Measurements from ENCODE around the gene ARHGEF9. TPM values are rescaled to one million over a fixed set of nuclear protein-coding genes. Genes with fewer than 3 reads are reported as not detected.
A peak's percentile ranks its signal among the peaks of the same experiment; 100 is the strongest.

Gene ARHGEF9
- total RNA-seq, 2 experiments from 2014 or later: 26.7 to 27.3 TPM

GRCh38 chrX:63713526-63713925, 71.5 kb downstream of the ARHGEF9 start:
- no peak for ATAC-seq
- Mint-ChIP-seq H3K36me3 (ENCODE audit: low read depth) (peaks cover 53% of the 10 kb centered on the region), H3K27ac (no peak overlapping the region), H3K27me3 (ENCODE audit: low read depth) (no peaks in the 10 kb centered on the region), H3K4me1 (ENCODE audit: low read depth) (no peaks in the 10 kb centered on the region), H3K9me3 (ENCODE audit: insufficient read depth) (no peaks in the 10 kb centered on the region), H3K4me3 (no peak overlapping the region)
- ChIA-PET CTCF (no interaction called here), POLR2A (no interaction called here)
- no peak for DNase-seq

- no peak for ATAC-seq
- peaks cover 54% of the 10 kb centered on the region for H3K36me3 Mint-ChIP-seq (ENCODE audit: low read depth)
- CTCF ChIA-PET: no interaction called here
Measured at GRCh38 chrX:63708801-63709200, 76.2 kb downstream of the ARHGEF9 start.

GRCh38 chrX:63702556-63702955, 82.5 kb downstream of the ARHGEF9 start:
- H3K36me3 Mint-ChIP-seq (ENCODE audit: low read depth): peaks cover 70% of the 10 kb centered on the region
- CTCF ChIA-PET: interaction anchor here (1.3 kb wide), 1 partner anchor 59 kb away, joined by 3 read pairs; no protein-coding TSS in a partner anchor
- no peak overlapping the region for H3K4me3 Mint-ChIP-seq
- H3K4me1 Mint-ChIP-seq (ENCODE audit: low read depth): peaks cover 3% of the 10 kb centered on the region
- H3K9me3 Mint-ChIP-seq (ENCODE audit: insufficient read depth): no peaks in the 10 kb centered on the region
- POLR2A ChIA-PET: no interaction called here
- no peak overlapping the region for H3K27ac Mint-ChIP-seq
- ATAC-seq: no peak
- no peak for DNase-seq
- no peaks in the 10 kb centered on the region for H3K27me3 Mint-ChIP-seq (ENCODE audit: low read depth)

More at GRCh38 chrX:63708801-63709200, 76.2 kb downstream of the ARHGEF9 start:
- Mint-ChIP-seq H3K27ac (no peak overlapping the region), H3K27me3 (ENCODE audit: low read depth) (no peaks in the 10 kb centered on the region), H3K4me1 (ENCODE audit: low read depth) (peaks cover 3% of the 10 kb centered on the region), H3K9me3 (ENCODE audit: insufficient read depth) (no peaks in the 10 kb centered on the region), H3K4me3 (no peak overlapping the region)
- DNase-seq: no peak
- POLR2A ChIA-PET: no interaction called here

GRCh38 chrX:63686878-63687714, 97.9 kb downstream of the ARHGEF9 start:
- no peak for ATAC-seq
- DNase-seq: peak; percentile 24
- H3K4me3 Mint-ChIP-seq: no peak overlapping the region
- no peak overlapping the region for H3K27ac Mint-ChIP-seq
- peaks cover 6% of the 10 kb centered on the region for H3K4me1 Mint-ChIP-seq (ENCODE audit: low read depth)
- no peaks in the 10 kb centered on the region for H3K27me3 Mint-ChIP-seq (ENCODE audit: low read depth)
- CTCF ChIA-PET: interaction anchor here (0.6 to 2.1 kb wide), 14 partner anchors 9 to 433 kb away, joined by 3 to 7 read pairs (median 4); a partner anchor contains a TSS
- H3K36me3 Mint-ChIP-seq (ENCODE audit: low read depth): peaks cover 44% of the 10 kb centered on the region
- POLR2A ChIA-PET: no interaction called here
- H3K9me3 Mint-ChIP-seq (ENCODE audit: insufficient read depth): peaks cover 5% of the 10 kb centered on the region

GRCh38 chrX:63680423-63680822, 104.6 kb downstream of the ARHGEF9 start:
- Mint-ChIP-seq H3K27ac (no peak overlapping the region), H3K27me3 (ENCODE audit: low read depth) (no peaks in the 10 kb centered on the region), H3K36me3 (ENCODE audit: low read depth) (peaks cover 36% of the 10 kb centered on the region), H3K4me1 (ENCODE audit: low read depth) (no peaks in the 10 kb centered on the region), H3K4me3 (no peak overlapping the region), H3K9me3 (ENCODE audit: insufficient read depth) (peaks cover 5% of the 10 kb centered on the region)
- CTCF ChIA-PET: interaction anchor here (0.6 kb wide), 1 partner anchor 75 kb away, joined by 3 read pairs; no protein-coding TSS in a partner anchor
- POLR2A ChIA-PET: no interaction called here
- DNase-seq (no peak), ATAC-seq (no peak)

GRCh38 chrX:63679432-63679831, 105.6 kb downstream of the ARHGEF9 start:
- Mint-ChIP-seq H3K4me3 (no peak overlapping the region), H3K27me3 (ENCODE audit: low read depth) (no peaks in the 10 kb centered on the region), H3K9me3 (ENCODE audit: insufficient read depth) (peaks cover 5% of the 10 kb centered on the region), H3K36me3 (ENCODE audit: low read depth) (peaks cover 36% of the 10 kb centered on the region), H3K4me1 (ENCODE audit: low read depth) (no peaks in the 10 kb centered on the region), H3K27ac (no peak overlapping the region)
- DNase-seq (no peak), ATAC-seq (no peak)
- ChIA-PET POLR2A (no interaction called here), CTCF (no interaction called here)

- ChIA-PET CTCF (interaction anchor here (1.7 kb wide), 1 partner anchor 11 kb away, joined by 7 read pairs; no protein-coding TSS in a partner anchor), POLR2A (no interaction called here)
- H3K4me3 Mint-ChIP-seq: no peak overlapping the region
- peaks cover 29% of the 10 kb centered on the region for H3K36me3 Mint-ChIP-seq (ENCODE audit: low read depth)
- DNase-seq (no peak), ATAC-seq (no peak)
- H3K27ac Mint-ChIP-seq: no peak overlapping the region
- no peaks in the 10 kb centered on the region for H3K9me3 Mint-ChIP-seq (ENCODE audit: insufficient read depth)
- H3K27me3 Mint-ChIP-seq (ENCODE audit: low read depth): no peaks in the 10 kb centered on the region
- H3K4me1 Mint-ChIP-seq (ENCODE audit: low read depth): no peaks in the 10 kb centered on the region
Measured at GRCh38 chrX:63675716-63676115, 109.3 kb downstream of the ARHGEF9 start.

- Mint-ChIP-seq H3K9me3 (ENCODE audit: insufficient read depth) (no peaks in the 10 kb centered on the region), H3K27me3 (ENCODE audit: low read depth) (no peaks in the 10 kb centered on the region), H3K4me1 (ENCODE audit: low read depth) (no peaks in the 10 kb centered on the region), H3K27ac (no peak overlapping the region), H3K36me3 (ENCODE audit: low read depth) (peaks cover 26% of the 10 kb centered on the region), H3K4me3 (no peak overlapping the region)
- ATAC-seq: no peak
- ChIA-PET POLR2A (no interaction called here), CTCF (no interaction called here)
- DNase-seq: no peak
Measured at GRCh38 chrX:63673896-63674295, 111.1 kb downstream of the ARHGEF9 start.

GRCh38 chrX:63664741-63665140, 120.3 kb downstream of the ARHGEF9 start:
- CTCF ChIA-PET: no interaction called here
- no peak for DNase-seq
- Mint-ChIP-seq H3K9me3 (ENCODE audit: insufficient read depth) (no peaks in the 10 kb centered on the region), H3K36me3 (ENCODE audit: low read depth) (peaks cover 32% of the 10 kb centered on the region), H3K27me3 (ENCODE audit: low read depth) (no peaks in the 10 kb centered on the region), H3K4me3 (no peak overlapping the region), H3K4me1 (ENCODE audit: low read depth) (no peaks in the 10 kb centered on the region), H3K27ac (no peak overlapping the region)
- POLR2A ChIA-PET: no interaction called here
- ATAC-seq: no peak

GRCh38 chrX:63664083-63664482, 120.9 kb downstream of the ARHGEF9 start:
- ATAC-seq (no peak), DNase-seq (no peak)
- Mint-ChIP-seq H3K27ac (no peak overlapping the region), H3K4me3 (no peak overlapping the region), H3K27me3 (ENCODE audit: low read depth) (no peaks in the 10 kb centered on the region), H3K36me3 (ENCODE audit: low read depth) (peaks cover 29% of the 10 kb centered on the region), H3K9me3 (ENCODE audit: insufficient read depth) (no peaks in the 10 kb centered on the region), H3K4me1 (ENCODE audit: low read depth) (no peaks in the 10 kb centered on the region)
- CTCF ChIA-PET: no interaction called here
- POLR2A ChIA-PET: no interaction called here

GRCh38 chrX:63661676-63662075, 123.3 kb downstream of the ARHGEF9 start:
- H3K9me3 Mint-ChIP-seq (ENCODE audit: insufficient read depth): no peaks in the 10 kb centered on the region
- H3K4me3 Mint-ChIP-seq: no peak overlapping the region
- H3K27me3 Mint-ChIP-seq (ENCODE audit: low read depth): no peaks in the 10 kb centered on the region
- no peak overlapping the region for H3K27ac Mint-ChIP-seq
- ATAC-seq (no peak), DNase-seq (no peak)
- CTCF ChIA-PET: no interaction called here
- POLR2A ChIA-PET: no interaction called here
- H3K36me3 Mint-ChIP-seq (ENCODE audit: low read depth): peaks cover 28% of the 10 kb centered on the region
- no peaks in the 10 kb centered on the region for H3K4me1 Mint-ChIP-seq (ENCODE audit: low read depth)

- ChIA-PET POLR2A (no interaction called here), CTCF (interaction anchor here (1.4 kb wide), 1 partner anchor 28 kb away, joined by 4 read pairs; no protein-coding TSS in a partner anchor)
- Mint-ChIP-seq H3K27ac (no peak overlapping the region), H3K9me3 (ENCODE audit: insufficient read depth) (no peaks in the 10 kb centered on the region), H3K36me3 (ENCODE audit: low read depth) (peaks cover 20% of the 10 kb centered on the region), H3K4me1 (ENCODE audit: low read depth) (no peaks in the 10 kb centered on the region), H3K27me3 (ENCODE audit: low read depth) (no peaks in the 10 kb centered on the region), H3K4me3 (no peak overlapping the region)
- DNase-seq (no peak), ATAC-seq (no peak)
Measured at GRCh38 chrX:63658920-63659319, 126.1 kb downstream of the ARHGEF9 start.
